Stimulated activated CD4-positive, alpha-beta T cell treated with anti-CD3 and anti-CD28 coated beads, Interleukin-1b, Interleukin-23, amount 100 ng/mL, for 4 hours (primary cell): ENCODE data around the gene COX17.
"Not testable (repeated sequence)": the region's sequence is repeated elsewhere in the genome, so short reads cannot be mapped to it uniquely, and the experiment has no call there.

Source experiments
- DNase-seq, 2 donors: peaks; one replicate each; pipeline ENCODE4 v3.0.0-alpha.2; 2020; ENCODE audit warnings: low read depth in 2 of 2

COX17 gene

DNA sequence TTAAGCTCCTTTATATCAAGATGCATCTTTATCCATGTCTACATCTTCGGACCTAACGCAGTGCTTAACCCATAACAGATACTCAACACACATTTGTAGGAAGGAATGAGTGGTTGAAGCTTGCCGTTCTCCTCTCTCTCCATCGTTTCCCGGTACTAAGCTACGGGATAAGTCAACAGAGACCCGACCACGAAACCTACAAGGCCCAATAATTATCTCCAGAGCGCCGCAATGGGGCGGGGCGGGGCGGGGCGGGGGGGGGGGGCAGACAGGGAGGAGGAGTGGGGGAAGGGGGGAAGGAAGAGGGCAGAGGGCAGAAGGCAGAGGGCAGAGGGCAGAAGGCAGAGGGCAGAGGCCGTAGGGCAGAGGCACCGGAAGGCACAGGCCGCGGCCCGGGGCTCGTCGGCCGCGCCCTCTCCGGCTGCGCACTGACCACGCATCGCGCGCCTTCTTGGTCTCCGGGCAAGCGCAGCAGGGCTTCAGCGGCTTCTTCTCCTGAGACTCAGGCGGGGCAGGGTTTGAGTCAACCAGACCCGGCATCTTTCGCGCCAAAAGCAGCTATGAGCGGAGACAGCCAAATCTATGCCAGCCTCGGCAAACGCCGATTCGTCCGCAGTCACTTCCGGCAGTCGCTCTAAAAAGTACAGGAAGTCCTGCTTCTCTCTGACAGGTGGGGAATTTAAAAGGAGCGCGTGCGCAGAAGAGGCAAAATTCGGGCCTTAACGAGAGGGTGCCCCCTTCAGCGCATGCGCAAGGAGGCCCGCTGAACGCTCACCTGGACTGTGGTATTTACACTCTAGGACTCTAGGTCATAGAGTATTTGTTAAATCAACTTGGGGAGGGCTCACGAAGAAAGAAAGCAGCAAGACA lies at the start of gene COX17:
TSS of gene COX17 (minus strand) at position 636 of the 870 bp plus-strand sequence. CDS start at position 540, 96 bp downstream.
- DNase-seq, result peak; percentile 89 to 94

DNA sequence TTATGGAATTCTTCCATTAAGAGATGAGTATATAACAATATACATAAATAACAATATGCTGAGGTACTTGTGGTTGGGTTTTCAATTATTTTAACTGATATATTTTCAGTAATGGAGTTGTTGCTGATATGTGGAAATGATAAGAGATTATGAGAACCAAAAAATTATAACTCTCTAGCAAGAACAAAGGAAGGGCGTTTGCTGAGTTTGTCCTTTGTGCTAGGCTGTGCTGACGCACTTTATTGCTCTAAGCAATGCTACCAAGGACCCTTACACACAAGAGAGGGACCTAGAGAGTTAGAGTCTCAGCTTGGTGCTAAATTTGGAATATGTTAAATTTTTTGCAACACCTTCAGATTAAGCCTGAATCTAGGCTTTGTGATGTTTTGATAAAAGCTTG lies 49.7 kb upstream of the COX17 start:
- no peak for DNase-seq

DNA sequence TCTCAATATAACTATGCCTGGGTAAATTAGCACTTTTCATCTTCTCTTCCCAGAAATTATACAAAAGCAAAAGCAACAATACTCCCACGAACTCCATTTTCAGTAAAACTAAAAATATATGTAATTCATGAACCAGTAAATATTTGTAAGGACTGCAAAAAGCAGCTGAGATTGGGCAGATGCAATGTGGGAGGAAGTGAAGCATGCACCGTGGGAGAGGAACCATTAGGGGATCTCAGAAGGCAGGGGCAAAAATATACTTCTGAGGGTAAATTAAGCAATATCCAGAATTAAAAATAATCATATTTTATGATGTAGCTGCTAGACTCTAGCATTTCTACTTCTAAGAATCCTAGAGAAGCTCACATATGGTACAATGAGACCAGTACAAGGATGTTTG lies 45.8 kb upstream of the COX17 start:
- DNase-seq, result no peak

DNA sequence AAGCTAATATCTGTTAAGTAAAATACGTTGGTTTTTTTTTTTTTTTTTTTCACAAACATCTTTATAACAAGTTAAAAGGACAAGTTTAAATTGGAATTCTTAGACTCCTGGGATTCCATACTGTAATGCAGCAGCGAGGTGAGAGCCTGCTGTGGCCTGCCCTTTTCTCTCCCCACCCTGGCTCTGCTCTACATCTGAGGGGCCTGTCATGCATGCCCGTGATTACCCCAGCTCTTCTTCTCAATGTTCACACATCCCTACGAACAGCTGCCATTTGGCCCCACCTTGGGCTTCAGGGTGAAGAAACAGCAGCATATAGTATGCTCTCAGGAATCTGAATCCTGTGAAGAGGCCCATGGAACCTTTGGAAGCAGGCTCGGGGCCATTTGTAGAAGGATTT lies 40.3 kb upstream of the COX17 start:
- DNase-seq, result no peak

- no peak for DNase-seq
Observed at GRCh38 chr3:119716998-119717397, 39.8 kb upstream of the COX17 start.

DNA sequence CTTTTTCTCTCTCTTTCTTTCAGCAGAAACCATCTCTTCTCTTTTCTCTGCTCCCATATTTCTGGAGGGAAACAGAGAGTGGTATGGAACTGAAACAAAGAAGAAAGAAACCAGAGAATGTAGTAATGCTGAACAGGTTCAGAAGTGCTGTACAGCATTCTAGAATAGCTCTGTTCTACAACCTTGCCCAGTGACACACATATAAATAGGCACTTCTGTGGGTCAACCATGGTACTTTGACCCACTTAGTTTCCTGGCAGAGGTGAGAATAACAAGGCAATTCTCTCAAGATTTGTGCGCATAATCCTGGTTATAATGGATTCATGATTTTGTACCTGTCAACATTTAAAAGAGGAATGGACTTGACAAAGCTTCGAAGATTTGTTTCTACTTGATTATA lies 37.9 kb upstream of the COX17 start:
- no peak for DNase-seq

GRCh38 chr3:119703820-119704531 lies 26.8 kb upstream of the COX17 start:
- DNase-seq, result no peak

- peak; percentile 73 to 75 for DNase-seq
Observed at GRCh38 chr3:119702530-119703527, 25.6 kb upstream of the COX17 start, which contains the start of gene CFAP91. TSS of gene CFAP91 (plus strand) at chr3:119703022. CDS start at chr3:119703099, 77 bp downstream.

DNA sequence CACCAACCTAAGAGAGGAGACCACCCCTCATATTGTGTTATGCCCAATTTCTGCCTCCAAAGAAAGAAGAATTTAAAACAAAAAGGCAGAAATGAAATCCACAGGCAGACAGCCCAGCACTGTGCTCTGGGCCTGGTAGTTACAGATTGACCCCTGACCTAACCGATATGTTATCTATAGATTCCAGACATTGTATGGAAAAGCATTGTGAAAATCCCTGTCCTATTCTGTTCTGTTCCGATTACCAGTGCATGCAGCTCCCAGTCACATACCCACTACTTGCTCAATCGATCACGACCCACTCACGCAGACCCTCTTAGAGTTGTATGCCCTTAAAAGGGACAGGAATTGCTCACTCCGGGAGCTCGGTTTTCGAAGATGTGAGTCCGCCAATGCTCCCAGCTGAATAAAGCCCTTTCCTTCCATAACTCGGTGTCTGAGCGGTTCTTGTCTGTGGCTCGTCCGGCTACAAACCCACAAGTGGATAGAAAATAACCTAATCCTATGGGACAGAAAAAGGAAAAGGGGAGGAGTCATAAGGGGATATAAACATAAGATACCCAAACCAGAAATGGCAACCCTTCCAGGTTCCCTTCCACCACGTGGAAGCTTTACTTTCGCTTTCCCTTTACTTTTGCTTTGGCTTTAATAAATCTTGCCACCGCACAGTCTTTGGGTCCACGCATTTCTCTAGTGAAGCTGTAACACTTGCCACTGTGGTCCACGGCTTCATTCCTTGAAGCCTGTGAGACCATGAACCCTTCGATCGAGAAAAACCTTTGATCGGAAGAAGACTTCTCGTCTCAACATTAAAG lies 23.9 kb upstream of the COX17 start:
- no peak for DNase-seq

DNA sequence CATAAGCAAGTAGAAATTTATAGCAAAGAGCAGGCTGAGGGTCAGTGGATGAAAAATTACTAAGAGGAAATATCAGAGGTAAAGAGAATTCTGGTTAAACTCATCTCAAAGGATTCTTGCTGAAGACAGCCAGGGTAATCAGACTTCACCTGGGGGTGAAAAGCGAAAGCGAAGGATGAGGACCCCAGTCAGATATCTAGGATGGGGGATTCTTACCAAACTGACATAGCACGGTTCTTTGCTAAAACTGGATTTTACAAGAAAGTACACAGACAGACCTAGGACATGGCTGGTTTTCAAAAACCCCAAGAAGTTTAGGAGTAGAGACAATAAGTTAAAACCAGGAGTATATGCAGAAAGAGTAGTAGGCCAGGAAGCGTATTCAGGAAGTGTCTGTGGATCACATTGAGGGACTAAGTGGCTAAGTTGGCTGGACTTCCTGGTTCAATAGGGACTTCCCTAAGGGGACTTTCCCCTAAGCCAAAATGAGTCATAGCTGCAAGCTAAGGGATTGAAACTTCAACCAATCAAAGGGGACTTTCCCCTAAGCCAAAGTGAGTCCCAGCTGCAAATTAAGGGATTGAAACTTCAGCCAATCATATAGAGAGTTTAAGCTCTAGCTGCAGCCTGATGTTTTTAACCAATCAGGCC lies 23.2 kb upstream of the COX17 start:
- no peak for DNase-seq

- DNase-seq, result no peak
Observed at GRCh38 chr3:119697394-119697793, 20.2 kb upstream of the COX17 start.

DNA sequence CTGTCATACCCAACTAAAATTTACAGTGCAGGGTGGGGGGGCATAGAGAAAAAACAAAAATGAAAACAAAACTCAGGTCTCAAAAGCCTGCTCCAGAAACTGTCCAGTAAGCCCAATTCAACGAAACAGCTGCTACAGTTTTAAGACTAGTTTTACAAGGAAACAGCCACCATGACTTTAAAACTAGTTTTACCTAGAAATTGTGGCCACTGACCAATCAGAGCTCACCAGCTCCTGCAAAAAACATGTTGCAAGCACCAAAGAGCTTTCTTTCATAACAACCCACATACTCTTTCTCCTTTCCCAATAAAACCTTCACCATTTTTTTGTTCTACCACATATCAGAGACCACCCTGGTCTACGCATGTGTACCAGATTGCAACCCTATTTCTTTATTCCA lies 18.3 kb upstream of the COX17 start:
- no peak for DNase-seq

GRCh38 chr3:119690043-119690656 lies 12.9 kb upstream of the COX17 start:
- no peak for DNase-seq

DNA sequence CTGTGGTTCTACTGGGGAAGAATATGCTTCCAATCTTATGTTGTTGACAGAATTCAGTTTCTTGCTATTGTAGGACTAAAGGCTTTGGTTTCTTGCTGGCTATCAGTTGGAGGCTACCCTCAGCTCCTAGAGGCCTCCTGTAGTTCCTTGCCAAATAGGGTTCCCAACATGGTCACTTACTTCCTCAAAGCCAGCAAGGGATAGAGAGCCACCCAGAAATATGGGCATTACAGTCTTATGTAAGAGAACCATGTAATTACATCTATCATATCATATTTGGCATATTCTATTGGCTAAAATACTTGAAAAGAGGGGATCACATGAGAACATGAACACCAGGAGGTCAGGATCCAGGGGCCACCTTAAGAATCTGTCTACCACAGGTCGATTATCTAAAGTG lies 6.2 kb upstream of the COX17 start:
- DNase-seq, result no peak

GRCh38 chr3:119681279-119681678 lies 4.1 kb upstream of the COX17 start:
- DNase-seq, result no peak

DNA sequence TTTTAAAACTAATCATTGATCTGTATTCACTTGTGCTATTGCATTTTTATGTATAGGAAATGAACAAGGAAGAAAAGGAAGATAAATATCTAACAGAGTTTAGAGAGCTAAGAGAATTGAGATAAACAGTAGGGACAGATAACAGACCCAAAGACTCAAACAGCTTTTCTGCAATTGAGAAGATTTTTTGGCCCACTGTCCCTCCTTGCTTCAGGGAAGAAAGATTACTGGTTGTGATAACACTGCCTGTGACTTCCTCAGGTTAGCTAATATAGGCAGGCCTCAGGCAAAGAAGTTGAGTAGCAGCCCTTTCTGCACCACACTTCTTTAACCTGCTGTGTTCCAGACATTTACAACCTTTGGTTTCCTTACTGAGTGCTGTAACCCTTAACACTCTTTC lies 2.7 kb upstream of the COX17 start:
- no peak for DNase-seq

- not testable (repeated sequence) for DNase-seq
Observed at GRCh38 chr3:119678209-119678608, 1.0 kb upstream of the COX17 start.

- DNase-seq, result no peak
Observed at GRCh38 chr3:119677641-119677934, 382 bp upstream of the COX17 start.

DNA sequence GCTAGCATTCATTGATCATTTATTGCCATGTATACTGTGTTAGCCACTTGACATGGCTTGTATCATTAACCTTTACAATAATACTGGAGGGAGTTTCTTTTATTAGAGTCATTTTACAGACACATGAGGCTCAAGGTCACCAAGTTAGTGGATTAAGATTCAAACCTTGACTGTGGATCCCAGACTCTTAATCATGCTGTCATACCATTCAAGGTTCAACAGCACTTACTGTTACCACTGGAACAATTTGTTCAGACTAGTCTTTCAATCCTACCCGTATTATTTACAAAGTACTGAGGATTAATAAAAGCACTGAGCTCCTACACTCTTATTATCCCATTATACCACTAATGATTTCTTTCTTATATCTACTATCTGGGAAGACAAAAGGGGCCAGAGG lies 1.2 kb downstream of the COX17 start:
- no peak for DNase-seq
